HG03457 (cell line): Measurements from ENCODE around the gene IQCN.
"Not testable (repeated sequence)": the region's sequence is repeated elsewhere in the genome, so short reads cannot be mapped to it uniquely, and the experiment has no call there.

ENCODE experiments used
- ATAC-seq: cut with Tn5 transposase; IDR thresholded peaks from one replicate; pipeline ENCODE4 v1.9.1; 2021; ENCODE audit warnings: moderate number of reproducible peaks; ENCODE audit not compliant: unreplicated experiment

Gene IQCN

DNA sequence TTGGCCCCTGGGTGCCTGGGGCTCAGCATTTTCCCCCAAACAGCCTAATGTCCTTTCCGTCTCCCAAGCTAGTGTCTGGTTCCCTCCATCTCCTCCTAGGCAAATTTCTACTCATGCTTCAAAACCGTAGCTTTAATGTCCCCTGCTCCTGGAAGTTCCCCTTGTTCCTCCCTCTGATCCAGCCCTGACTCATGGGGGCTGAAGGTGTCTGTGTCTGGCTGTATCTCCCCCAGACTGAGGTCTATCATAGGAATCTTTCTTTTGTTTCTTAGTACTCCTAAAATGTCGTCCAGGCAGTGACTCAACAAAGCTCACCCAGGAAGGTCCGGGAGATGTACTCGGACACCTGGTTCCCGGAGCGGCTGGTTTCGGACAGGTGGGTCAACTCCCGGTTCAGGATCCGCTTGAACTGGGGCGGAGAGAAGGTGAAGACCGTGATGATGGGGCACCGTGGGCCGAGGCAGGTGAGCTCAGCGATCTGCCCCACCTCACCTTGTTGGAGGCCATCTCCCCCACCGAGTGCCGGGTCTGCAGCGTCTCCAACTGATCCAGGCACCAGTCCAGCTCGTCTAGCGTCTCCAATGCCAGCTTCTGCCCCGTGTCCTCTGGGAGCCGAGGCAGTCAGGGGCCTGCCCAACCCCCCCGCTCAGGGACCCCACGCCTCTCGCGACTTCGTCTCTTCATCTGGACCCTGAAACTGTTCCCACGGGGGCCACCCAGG, 54.2 kb downstream of the IQCN start:
- no peak for ATAC-seq

DNA sequence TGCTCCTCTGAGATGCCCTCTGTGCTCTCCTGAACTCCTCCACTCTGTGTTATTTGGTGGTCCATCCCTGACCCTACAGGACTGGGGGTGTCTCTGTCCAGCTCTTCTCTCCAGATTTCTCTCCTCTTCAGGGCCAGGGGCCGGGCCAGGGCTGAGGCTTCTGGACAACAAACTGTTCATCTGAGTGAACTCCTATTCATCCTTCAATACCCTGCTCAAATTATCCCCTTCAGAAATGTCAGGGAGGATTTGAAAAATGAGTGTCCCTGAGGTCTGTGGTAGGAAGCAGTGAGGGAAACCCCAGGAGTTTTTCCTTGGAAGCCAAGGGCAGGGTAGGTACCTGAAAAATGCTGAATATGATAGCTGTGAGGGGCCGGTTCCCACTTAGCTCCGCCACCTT, 55.7 kb downstream of the IQCN start:
- no peak for ATAC-seq

DNA sequence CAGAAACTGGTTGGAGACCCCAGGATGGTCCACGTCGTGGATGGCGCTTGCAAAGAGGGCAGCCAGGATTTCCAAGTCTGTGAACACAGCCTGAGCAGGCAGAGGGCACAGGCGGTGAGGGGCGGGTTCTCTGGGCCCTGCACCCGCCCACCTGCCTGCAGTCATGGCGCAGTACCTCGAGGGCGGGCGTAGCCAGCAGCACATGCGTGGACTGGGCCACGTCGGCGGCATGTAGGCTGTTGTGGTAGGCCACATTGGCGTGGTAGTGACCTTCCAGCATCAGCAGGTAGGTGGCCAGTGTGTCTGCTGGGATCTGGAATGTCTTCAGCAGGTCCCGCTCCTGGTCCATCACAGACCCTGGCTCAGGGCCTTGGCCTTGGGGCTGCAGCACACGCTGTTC, 56.1 kb downstream of the IQCN start:
- ATAC-seq = no peak

DNA sequence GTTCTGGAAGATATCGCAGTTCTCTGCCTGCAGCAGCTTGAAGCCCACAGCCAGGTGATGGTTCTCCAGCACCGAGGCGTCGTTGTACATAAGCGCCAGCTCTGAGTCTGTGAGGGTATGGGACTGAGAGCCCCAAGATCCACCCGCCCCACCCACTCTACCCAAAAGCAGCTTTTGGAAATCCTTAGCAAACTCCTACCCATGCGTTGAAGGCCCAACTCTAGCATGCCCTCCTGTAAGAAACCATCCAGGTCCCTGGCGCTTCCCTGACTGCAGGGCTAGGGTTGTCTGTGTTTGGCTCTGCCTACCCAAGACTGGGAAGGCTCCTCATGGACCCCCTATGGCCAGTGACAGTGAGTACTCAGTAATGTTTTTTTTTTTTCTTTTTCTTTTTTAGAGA, 57.5 kb downstream of the IQCN start:
- no peak for ATAC-seq

DNA sequence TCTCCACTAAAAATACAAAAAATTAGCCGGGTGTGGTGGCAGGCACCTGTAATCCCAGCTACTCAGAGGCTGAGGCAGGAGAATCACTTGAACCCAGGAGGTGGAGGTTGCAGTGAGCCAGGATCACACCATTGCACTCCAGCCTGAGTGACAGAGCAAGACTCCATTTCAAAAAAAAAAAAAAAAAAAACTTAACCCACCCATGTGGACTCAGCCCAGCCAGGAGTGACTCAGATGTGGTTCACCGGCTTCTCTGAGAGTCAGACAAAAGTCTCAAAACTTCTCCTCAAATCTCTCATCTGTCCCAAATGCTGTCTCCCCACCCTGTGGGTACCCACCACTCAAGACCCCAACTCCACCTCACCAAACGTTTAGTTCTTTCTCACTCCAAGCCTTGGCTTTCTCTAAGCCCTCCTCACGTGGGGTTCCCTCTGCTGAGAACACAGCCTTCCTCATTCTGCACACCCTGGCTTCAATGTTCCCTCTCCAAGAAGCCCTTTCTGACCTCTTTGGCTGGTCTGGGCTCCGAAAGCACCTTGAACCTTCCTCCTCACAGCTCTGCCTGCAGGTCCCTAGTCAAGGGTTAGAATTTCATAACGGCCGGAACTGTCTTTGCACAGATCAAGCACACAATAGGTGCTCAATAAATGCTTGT, 59.3 kb downstream of the IQCN start:
- no peak for ATAC-seq

DNA sequence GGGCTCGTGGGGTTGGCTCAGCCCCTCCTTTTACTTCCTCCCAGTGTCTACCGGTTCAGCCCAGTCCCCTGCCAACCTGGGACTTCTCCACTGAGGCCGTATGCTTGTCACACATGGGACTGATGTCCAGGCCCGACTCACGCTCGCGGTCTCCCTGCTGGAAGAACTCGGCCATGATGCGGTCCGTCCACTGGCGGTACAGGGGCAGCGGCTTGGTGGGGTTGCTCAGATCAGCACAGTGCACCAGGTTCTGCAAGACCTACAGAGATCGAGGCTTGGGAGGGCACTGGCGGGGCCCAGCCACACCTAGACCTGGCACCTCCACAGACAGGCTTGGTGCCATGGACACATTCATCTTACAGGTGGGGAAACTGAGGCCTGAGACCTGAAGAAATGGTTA, 62.6 kb downstream of the IQCN start:
- no peak for ATAC-seq

DNA sequence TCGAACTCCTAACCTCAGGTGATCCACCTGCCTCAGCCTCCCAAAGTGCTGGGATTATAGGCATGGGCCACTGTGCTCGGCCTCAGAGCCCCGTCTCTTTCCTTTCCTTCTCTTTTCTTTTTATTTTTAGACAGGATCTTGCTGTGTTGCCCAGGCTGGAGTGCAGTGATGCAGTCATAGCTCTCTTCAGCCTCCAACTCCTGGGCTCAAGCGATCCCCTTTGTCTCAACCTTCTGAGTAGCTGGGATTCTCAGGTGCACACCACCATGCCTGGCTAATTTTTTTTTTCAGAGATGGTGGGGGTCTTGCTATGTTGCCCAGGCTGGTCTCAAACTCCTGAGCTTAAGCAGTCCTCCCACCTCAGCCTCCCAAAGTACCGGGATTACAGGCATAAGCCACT, 64.3 kb downstream of the IQCN start:
- not testable (repeated sequence) for ATAC-seq

DNA sequence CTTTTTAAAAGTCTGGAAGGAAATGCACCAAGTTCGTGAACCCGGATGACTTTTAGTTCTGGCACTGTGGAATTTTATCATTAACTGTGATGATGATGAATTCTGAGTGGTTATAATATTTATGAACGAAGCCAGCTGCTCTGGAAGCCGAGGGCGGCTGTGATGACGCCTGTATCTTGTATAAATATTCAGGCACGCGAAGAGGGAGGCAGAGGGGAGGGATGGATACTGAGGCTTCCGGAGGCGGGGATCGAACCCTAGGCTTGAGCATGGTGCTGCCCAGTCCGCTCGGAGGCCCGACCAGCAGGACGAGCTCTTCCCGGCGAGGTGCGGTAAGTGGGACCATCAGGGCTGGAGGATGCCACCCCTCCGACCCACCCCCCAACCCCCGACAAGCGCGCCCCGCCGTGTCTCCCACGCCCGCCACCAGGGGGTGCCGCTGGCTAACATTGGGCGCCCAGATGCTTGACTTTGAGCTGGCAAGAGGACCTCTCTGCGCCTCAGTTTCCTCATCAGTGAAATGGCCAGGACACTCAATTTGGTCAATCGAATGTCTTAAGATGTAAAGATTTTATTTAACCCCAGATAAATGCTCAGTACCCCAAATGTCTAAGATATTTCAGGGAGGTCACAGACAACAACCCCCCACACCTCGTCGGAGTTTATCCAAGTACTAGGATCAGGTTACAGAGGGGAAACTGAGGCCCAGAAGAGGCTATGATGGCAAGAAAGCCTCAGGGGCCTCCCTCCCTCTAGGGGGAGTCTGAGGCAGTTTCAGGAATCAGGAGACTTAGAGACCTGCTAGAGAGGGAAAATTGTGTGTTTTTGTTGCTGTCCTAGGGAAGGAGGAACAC, 65.9 kb downstream of the IQCN start:
- no peak for ATAC-seq
